Breast epithelium (tissue), 4 donors: Measurements from ENCODE around the gene HOXB1. TPM values are rescaled to one million over a fixed set of nuclear protein-coding genes. Genes with fewer than 3 reads are reported as not detected.

Experiments used
- DNase-seq, 2 donors: peaks; one replicate each; pipeline ENCODE4 v3.0.0-alpha.2; 2019; ENCODE audit warnings: low spot score in 2 of 2
- H3K27ac ChIP-seq, 2 donors: fragments of 200-600 bp; sonication (generic) in 1 of 2; one replicate each; pipeline ENCODE4 v1.5.1; 2016 to 2019; ENCODE audit warnings: mild to moderate bottlenecking in 1 of 2
- H3K27me3 ChIP-seq, 2 donors: fragments of 200-600 bp; sonication (generic) in 1 of 2; one replicate each; pipeline versions ENCODE4 v1.5.1 to v1.6.0; 2017 to 2019; ENCODE audit warnings: control low read depth in 1 of 2, mild to moderate bottlenecking in 1 of 2
- H3K36me3 ChIP-seq: fragments of 200-600 bp; one replicate; pipeline ENCODE4 v1.5.1; 2019
- H3K4me1 ChIP-seq, 2 donors: fragments of 200-600 bp; sonication (generic); one replicate each; pipeline ENCODE4 v1.5.1; 2016 to 2019; ENCODE audit warnings: control low read depth in 1 of 2
- H3K4me3 ChIP-seq, 3 donors: fragments of 200-600 bp; sonication (generic); 1 replicate in 2 of 3; 2 replicates in 1 of 3; pipeline ENCODE4 v1.5.1; 2016 to 2019; ENCODE audit warnings: mild to moderate bottlenecking in 3 of 3, moderate library complexity in 2 of 3
- H3K9me3 ChIP-seq, 2 donors: fragments of 200-600 bp; sonication (generic) in 1 of 2; one replicate each; pipeline ENCODE4 v1.5.1; 2016 to 2019; ENCODE audit warnings: control low read depth in 1 of 2
- POLR2A ChIP-seq: fragments of 450-650 bp; IDR thresholded peaks from one replicate; pipeline ENCODE4 v1.6.1; 2016; ENCODE audit warnings: antibody characterized with exemption, mild to moderate bottlenecking, moderate library complexity
- POLR2AphosphoS5 ChIP-seq, 3 donors: sonication (generic); formaldehyde crosslinking; IDR thresholded peaks; one replicate each; pipeline ENCODE4 v1.6.1; 2017; ENCODE audit warnings: antibody characterized with exemption in 3 of 3
- intact Hi-C: fragments of 100-400 bp; cut with DNase I; formaldehyde crosslinking; loops from one replicate; pipeline ENCODE4 v1.15.1; 2023; ENCODE audit warnings: low total_unique reads
- total RNA-seq, 3 donors: library from RNA; depleted of rRNA; stranded (reverse); fragments of >200 nt; gene quantifications; one replicate each; pipeline ENCODE4 v1.1.0, GENCODE V29; 2016
- TF ChIP-seq, protein P1 (sequence below), 3 donors: fragments of 450-650 bp; IDR thresholded peaks; one replicate each; pipeline ENCODE4 v1.5.1; 2016 to 2017; ENCODE audit warnings: antibody characterized with exemption in 3 of 3, mild to moderate bottlenecking in 3 of 3, moderate library complexity in 3 of 3

Gene HOXB1
- total RNA-seq, 3 donors from 2014 or later, result not detected

DNA sequence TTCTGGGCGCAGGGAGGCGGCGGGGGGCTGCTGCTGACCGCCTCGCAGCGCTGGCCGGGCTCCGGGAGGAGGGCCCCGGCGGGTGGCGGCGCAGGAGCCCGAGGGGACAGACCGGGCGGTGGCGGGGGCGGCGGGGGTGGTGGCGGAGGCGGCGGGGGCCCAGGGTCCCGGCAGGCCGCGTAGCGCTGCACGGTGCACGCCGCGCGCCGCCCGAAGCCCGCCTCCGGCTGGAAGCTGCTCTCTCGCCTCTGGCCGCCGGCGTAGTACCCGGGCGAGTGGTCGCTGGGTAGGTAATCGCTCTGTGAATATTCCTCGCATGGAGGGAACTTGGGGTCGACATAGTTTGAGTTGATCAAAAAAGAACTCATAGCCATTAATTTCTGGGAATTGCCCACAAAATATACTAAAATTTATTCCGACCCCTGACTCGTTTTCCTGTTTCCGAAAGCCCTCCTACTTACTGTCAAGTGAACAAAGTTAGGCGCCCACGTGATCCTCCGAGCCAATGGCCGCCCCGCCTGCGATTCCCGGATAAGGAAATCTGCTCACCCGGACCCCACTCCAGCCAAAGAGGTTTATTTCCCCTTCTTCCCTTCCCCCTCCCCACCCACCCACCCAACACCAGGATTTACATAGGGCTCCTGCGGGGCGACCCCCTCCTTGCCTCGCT lies 47.3 kb upstream of the HOXB1 start, which contains the start of gene HOXB4:
Gene HOXB4 (minus strand): TSS at position 405 of the 670 bp plus-strand sequence. CDS start 31 bp downstream, at position 374.
- peaks cover 0 to 73% of the 10 kb centered on the region in 2 donors for H3K27me3 ChIP-seq
- peaks cover 0 to 7% of the 10 kb centered on the region in 2 donors for H3K4me1 ChIP-seq
- H3K9me3 ChIP-seq, result no peaks in the 10 kb centered on the region
- intact Hi-C loops, result loop anchor here (5.0 kb wide), 1 partner anchor 36 kb away; no protein-coding TSS in a partner anchor
- TF ChIP-seq, protein P1, sequence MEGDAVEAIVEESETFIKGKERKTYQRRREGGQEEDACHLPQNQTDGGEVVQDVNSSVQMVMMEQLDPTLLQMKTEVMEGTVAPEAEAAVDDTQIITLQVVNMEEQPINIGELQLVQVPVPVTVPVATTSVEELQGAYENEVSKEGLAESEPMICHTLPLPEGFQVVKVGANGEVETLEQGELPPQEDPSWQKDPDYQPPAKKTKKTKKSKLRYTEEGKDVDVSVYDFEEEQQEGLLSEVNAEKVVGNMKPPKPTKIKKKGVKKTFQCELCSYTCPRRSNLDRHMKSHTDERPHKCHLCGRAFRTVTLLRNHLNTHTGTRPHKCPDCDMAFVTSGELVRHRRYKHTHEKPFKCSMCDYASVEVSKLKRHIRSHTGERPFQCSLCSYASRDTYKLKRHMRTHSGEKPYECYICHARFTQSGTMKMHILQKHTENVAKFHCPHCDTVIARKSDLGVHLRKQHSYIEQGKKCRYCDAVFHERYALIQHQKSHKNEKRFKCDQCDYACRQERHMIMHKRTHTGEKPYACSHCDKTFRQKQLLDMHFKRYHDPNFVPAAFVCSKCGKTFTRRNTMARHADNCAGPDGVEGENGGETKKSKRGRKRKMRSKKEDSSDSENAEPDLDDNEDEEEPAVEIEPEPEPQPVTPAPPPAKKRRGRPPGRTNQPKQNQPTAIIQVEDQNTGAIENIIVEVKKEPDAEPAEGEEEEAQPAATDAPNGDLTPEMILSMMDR (IDR thresholded peaks at IDR 0.05), result no peak
- TF ChIP-seq POLR2AphosphoS5 (IDR thresholded peaks at IDR 0.05), result no peak
- TF ChIP-seq POLR2A, result no peak
- peak in 1 of 2 donors; percentile 52 for DNase-seq
- H3K4me3 ChIP-seq, result peak within 1 kb of the TSS; percentile 49 to 81 (median 57)
- H3K36me3 ChIP-seq, result no peaks in the 10 kb centered on the region
- peak within 1 kb of the TSS; percentile 73 to 94 for H3K27ac ChIP-seq

DNA sequence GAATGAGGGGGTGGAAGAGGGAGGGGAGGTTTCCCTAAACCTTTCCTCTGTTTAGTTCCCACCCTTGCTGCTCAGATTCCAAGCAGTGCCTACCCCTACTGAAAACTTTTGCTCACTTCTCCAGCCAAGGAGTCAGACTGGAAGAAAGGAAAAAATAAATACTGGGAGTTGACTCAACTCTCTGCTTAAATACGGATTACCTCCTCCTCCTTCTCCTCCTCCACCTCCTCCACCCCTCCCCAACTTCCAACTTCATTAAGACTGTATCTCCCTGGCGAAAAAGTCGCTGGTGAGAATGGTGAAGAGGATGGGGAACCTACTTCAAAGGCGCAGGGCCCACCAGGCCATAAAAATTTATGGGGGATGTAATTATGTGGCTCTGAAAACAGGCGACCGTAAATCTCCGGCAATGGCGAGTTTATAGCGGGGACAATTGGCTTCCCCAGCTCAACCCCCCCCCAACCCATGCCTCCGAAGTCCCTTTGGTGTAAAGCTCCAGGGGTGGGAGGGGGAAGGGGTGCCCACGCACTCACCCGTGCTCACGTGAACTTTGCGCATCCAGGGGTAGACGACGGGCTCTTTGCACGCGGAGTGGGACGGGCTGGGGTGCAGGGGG lies 46.6 kb upstream of the HOXB1 start:
- intact Hi-C loops, result loop anchor here (5.0 kb wide), 1 partner anchor 35 kb away; no protein-coding TSS in a partner anchor
- Histone ChIP-seq H3K27me3 (peaks cover 0 to 67% of the 10 kb centered on the region in 2 donors), H3K27ac (peak overlapping the region; percentile 73 to 94), H3K4me3 (peak overlapping the region; percentile 49 to 81 (median 57)), H3K36me3 (no peaks in the 10 kb centered on the region), H3K9me3 (no peaks in the 10 kb centered on the region), H3K4me1 (peaks cover 0 to 7% of the 10 kb centered on the region in 2 donors)
- TF ChIP-seq, protein P1 (IDR thresholded peaks at IDR 0.05), result no peak
- no peak for TF ChIP-seq POLR2A
- no peak for TF ChIP-seq POLR2AphosphoS5 (IDR thresholded peaks at IDR 0.05)
- DNase-seq, result no peak

DNA sequence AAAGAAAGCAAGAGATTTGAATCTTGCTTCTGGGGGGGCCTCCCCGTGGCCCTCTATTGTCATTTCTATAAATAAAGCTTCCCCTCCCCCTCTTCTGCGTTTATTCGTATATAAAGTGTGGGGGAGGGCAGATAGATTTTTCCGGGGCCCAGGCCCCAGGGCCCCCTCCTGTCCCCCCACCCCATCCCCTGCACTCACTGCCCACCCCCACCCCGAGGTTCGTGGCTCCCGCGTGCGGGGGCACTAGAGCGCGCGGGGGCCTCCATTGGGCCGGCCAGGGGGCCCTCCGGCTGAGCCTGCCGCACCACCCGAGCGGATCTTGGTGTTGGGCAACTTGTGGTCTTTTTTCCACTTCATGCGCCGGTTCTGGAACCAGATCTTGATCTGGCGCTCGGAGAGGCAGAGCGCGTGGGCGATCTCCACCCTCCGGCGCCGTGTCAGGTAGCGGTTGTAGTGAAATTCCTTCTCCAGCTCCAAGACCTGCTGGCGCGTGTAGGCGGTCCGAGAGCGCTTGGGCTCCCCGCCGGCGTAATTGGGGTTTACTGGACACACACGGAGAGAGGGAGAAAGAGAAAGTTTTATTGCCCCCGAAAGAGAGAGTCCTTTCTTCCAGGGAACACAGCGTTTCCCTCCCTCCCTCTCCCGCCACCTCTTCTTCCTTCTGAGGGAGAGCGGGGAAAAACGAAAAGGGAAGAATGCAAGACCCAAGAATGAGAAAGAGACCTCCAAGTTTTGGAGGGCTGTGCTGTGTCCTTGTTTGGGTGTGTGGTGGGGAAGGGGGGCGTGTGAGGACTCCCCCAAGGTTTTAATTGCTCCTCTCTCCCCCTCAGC lies 45.9 kb upstream of the HOXB1 start:
- H3K4me1 ChIP-seq, result peaks cover 0 to 7% of the 10 kb centered on the region in 2 donors
- intact Hi-C loops, result loop anchor here (5.0 kb wide), 1 partner anchor 34 kb away; no protein-coding TSS in a partner anchor
- peaks cover 0 to 59% of the 10 kb centered on the region in 2 donors for H3K27me3 ChIP-seq

DNA sequence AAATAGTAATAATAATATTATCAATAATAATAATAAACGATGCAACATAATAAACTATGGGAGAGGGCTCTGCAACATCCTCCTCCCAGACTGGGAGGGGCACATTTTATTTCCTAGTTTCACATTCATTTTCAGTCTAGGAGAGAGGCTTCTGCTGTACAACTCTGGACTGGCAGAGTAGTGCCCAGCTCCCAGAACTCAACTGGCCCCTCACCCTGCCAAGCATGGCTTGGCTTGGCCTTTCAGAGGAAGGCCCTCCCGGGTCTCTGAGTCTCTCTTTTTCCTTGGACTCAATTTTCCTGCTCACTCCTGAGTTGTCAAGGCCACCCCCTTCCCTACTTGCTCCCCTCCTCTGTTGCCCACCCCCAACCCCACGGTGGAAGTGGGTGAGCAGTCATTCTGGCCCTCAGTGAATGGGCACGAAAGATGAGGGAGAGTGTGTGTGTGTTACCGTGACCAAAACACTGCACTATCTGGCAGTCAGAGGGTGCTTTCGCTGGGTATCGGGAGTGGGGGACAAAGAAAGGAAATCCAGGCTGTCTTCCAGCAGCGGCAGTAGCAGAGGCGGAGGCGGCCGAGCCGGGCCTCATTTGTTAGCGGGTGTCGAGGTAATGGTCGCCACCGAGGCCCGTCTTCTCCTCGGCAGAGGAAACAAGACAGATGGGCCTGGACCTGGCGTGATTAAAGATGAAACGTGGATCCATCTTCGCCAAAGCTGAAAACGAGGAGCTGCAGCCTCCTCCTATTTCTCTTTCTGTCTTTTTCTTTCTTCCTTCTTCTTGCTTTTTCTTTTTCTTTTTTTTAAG lies 45.1 kb upstream of the HOXB1 start:
- intact Hi-C loops, result loop anchor here (5.0 kb wide), 1 partner anchor 34 kb away; no protein-coding TSS in a partner anchor
- no peak for DNase-seq
- TF ChIP-seq, protein P1 (IDR thresholded peaks at IDR 0.05), result no peak
- no peak for TF ChIP-seq POLR2AphosphoS5 (IDR thresholded peaks at IDR 0.05)
- TF ChIP-seq POLR2A, result no peak
- Histone ChIP-seq H3K4me3 (peak overlapping the region; percentile 49 to 81 (median 57)), H3K4me1 (peaks cover 0 to 7% of the 10 kb centered on the region in 2 donors), H3K27ac (peak overlapping the region; percentile 71 to 94), H3K36me3 (no peaks in the 10 kb centered on the region), H3K27me3 (peaks cover 0 to 51% of the 10 kb centered on the region in 2 donors), H3K9me3 (no peaks in the 10 kb centered on the region)

More for the DNA sequence above, 45.9 kb upstream of the HOXB1 start:
- Histone ChIP-seq H3K36me3 (no peaks in the 10 kb centered on the region), H3K9me3 (no peaks in the 10 kb centered on the region), H3K4me3 (peak overlapping the region; percentile 49 to 81 (median 57)), H3K27ac (peak overlapping the region; percentile 71 to 94)
- peak in 2 of 3 donors; percentile 27 to 60 for TF ChIP-seq POLR2AphosphoS5 (IDR thresholded peaks at IDR 0.05)
- TF ChIP-seq, protein P1 (IDR thresholded peaks at IDR 0.05), result no peak
- peak in 1 of 2 donors; percentile 58 for DNase-seq
